HG02852 (cell line): ENCODE results near the gene SELENOP.
"Not testable (repeated sequence)": the region's sequence is repeated elsewhere in the genome, so short reads cannot be mapped to it uniquely, and the experiment has no call there.

ENCODE experiments used
- ATAC-seq: cut with Tn5 transposase; IDR thresholded peaks from one replicate; pipeline ENCODE4 v1.9.1; 2021; ENCODE audit warnings: mild to moderate bottlenecking, moderate library complexity; ENCODE audit not compliant: unreplicated experiment

The SELENOP gene

GRCh38 chr5:42828671-42829070, 17.0 kb upstream of the SELENOP start:
- no peak for ATAC-seq

- no peak for ATAC-seq
Observed at GRCh38 chr5:42826757-42827515, 15.2 kb upstream of the SELENOP start.

GRCh38 chr5:42825422-42826148, 13.9 kb upstream of the SELENOP start:
- ATAC-seq: no peak

- ATAC-seq: no peak
Observed at GRCh38 chr5:42824347-42824976, 12.8 kb upstream of the SELENOP start.

GRCh38 chr5:42822548-42822947, 10.9 kb upstream of the SELENOP start:
- ATAC-seq: no peak

GRCh38 chr5:42819745-42820144, 8.1 kb upstream of the SELENOP start:
- no peak for ATAC-seq

GRCh38 chr5:42816546-42816945, 4.9 kb upstream of the SELENOP start:
- ATAC-seq: not testable (repeated sequence)

GRCh38 chr5:42813533-42813932, 1.8 kb upstream of the SELENOP start:
- no peak for ATAC-seq

- no peak for ATAC-seq
Observed at GRCh38 chr5:42812620-42813019, 928 bp upstream of the SELENOP start.

GRCh38 chr5:42810834-42811590, 680 bp downstream of the SELENOP start:
- no peak for ATAC-seq

- ATAC-seq: no peak
Observed at GRCh38 chr5:42808888-42809611, 2.6 kb downstream of the SELENOP start.

GRCh38 chr5:42807722-42808447, 3.8 kb downstream of the SELENOP start:
- no peak for ATAC-seq

- no peak for ATAC-seq
Observed at GRCh38 chr5:42806701-42807262, 4.9 kb downstream of the SELENOP start.

GRCh38 chr5:42806004-42806700, 5.5 kb downstream of the SELENOP start:
- ATAC-seq: no peak

- ATAC-seq: no peak
Observed at GRCh38 chr5:42804717-42805339, 6.9 kb downstream of the SELENOP start.

- ATAC-seq: no peak
Observed at GRCh38 chr5:42801516-42802166, 10.1 kb downstream of the SELENOP start.

GRCh38 chr5:42800748-42801330, 10.9 kb downstream of the SELENOP start:
- ATAC-seq: no peak
